Nephron progenitor cell (in vitro differentiated cells): ENCODE measurements around the gene ANKS6.

ENCODE experiments used
- DNase-seq: peaks from one replicate; pipeline ENCODE4 v3.0.0; 2021
- H3K27ac Mint-ChIP-seq: 2 replicates; pipeline ENCODE4 v1.8.0; 2021; ENCODE audit warnings: mild to moderate bottlenecking, moderate library complexity, mixed read lengths
- H3K27me3 Mint-ChIP-seq: 2 replicates; pipeline ENCODE4 v1.8.0; 2021; ENCODE audit warnings: mild to moderate bottlenecking, low read depth, mixed read lengths; ENCODE audit not compliant: poor library complexity
- H3K36me3 Mint-ChIP-seq: 2 replicates; pipeline ENCODE4 v1.8.0; 2021; ENCODE audit warnings: low read depth, mixed read lengths
- H3K4me1 Mint-ChIP-seq: 2 replicates; pipeline ENCODE4 v1.8.0; 2021; ENCODE audit warnings: mixed read lengths
- H3K4me3 Mint-ChIP-seq: 2 replicates; pipeline ENCODE4 v1.8.0; 2021; ENCODE audit warnings: mild to moderate bottlenecking, moderate library complexity, mixed read lengths
- H3K9me3 Mint-ChIP-seq: 2 replicates; pipeline ENCODE4 v1.8.0; 2021; ENCODE audit warnings: mild to moderate bottlenecking, moderate library complexity, mixed read lengths
- CTCF ChIP-seq: fragments of 200-600 bp; sonication (generic); IDR thresholded peaks from 2 replicates; pipeline ENCODE4 v1.5.0; 2021; ENCODE audit warnings: antibody characterized with exemption

Gene ANKS6

GRCh38 chr9:98728500-98728899, 67.9 kb downstream of the ANKS6 start:
- Mint-ChIP-seq H3K4me3 (no peak overlapping the region), H3K27me3 (peaks cover 24% of the 10 kb centered on the region), H3K27ac (no peak overlapping the region), H3K4me1 (peaks cover 7% of the 10 kb centered on the region), H3K9me3 (no peaks in the 10 kb centered on the region), H3K36me3 (no peaks in the 10 kb centered on the region)
- no peak for DNase-seq
- TF ChIP-seq CTCF = no peak

DNA sequence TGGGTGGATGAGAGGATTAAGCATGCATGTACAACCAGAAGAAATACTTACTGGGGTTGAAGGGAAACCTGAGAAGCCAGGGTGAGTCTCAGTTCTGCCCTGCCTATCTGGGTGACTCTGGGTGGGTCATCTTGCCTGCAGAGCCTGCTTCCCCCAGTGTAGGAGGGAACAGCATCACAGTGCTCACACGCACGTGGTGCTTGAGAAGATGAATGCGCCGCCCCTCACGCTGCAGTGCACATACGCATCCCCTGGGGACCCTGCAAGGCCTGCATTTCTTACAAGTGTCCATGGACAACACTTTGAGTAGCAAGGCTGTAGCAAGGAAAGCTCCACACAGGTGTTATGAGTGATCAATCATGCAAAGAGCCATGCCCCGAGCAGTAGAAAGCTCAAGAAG, 68.9 kb downstream of the ANKS6 start:
- Mint-ChIP-seq H3K27ac (no peak overlapping the region), H3K27me3 (peaks cover 24% of the 10 kb centered on the region), H3K36me3 (no peaks in the 10 kb centered on the region), H3K4me1 (peaks cover 7% of the 10 kb centered on the region), H3K9me3 (no peaks in the 10 kb centered on the region), H3K4me3 (no peak overlapping the region)
- TF ChIP-seq CTCF = no peak
- DNase-seq = no peak

DNA sequence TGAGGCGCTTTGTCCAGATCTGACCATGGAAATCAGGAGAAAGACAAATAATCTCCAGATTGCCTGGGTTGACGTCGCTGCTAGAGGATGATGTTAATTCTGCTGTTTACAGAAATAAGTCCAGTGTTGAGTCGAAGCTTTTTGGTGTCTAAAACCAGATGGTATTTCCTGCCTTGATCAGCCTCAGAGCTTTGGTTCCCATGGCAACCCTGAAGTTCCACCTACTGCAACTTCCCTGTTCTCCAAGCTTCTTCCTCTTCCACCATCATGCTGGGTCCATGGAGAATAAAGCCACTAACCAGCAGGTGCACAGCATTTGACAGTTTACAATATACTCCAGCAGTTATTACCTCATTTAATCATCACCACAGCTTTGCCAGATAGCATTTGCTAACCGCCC, 69.6 kb downstream of the ANKS6 start:
- no peak for DNase-seq
- Mint-ChIP-seq H3K9me3 (no peaks in the 10 kb centered on the region), H3K27me3 (peaks cover 29% of the 10 kb centered on the region), H3K27ac (no peak overlapping the region), H3K36me3 (no peaks in the 10 kb centered on the region), H3K4me1 (peaks cover 7% of the 10 kb centered on the region), H3K4me3 (no peak overlapping the region)
- TF ChIP-seq CTCF = no peak

DNA sequence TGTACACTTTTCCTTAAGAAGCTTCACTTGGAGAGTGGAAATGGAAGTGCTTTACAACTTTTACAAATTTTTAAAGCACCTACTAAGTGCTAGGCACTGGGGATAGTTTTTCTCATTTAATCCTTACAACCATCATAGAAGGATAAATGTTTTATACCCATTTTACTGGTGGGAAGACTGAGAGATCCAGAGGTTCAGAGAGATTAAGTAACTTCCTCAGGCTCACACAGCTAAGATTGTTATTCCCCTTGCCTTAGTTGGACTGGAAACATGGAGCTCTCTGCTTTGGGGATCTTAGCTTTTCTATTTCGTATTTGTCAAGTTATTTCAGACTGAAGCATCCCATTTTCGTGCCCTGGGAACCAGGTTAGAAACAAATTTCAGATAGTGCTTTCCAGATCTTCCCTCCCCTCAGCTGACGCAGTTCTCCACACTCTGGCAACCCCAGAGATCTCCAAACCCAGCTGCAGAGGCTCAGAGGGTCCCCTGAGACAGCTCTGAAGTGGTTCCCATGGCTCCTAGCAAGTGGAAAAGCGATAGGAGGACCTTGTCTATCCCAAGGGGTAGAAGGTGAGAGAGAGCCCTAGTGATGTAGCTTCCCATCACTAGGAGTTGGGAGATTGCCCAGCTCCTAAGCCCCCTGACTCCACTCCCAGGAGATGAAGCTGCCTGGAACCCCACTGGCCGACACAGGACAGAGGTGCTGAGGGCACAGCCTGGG, 71.4 kb downstream of the ANKS6 start:
- Mint-ChIP-seq H3K4me3 (no peak overlapping the region), H3K36me3 (no peaks in the 10 kb centered on the region), H3K27me3 (peaks cover 33% of the 10 kb centered on the region), H3K27ac (no peak overlapping the region), H3K4me1 (peaks cover 7% of the 10 kb centered on the region), H3K9me3 (no peaks in the 10 kb centered on the region)
- no peak for TF ChIP-seq CTCF
- no peak for DNase-seq

GRCh38 chr9:98721643-98722042, 74.7 kb downstream of the ANKS6 start:
- Mint-ChIP-seq H3K27me3 (peaks cover 48% of the 10 kb centered on the region), H3K4me3 (no peak overlapping the region), H3K9me3 (no peaks in the 10 kb centered on the region), H3K36me3 (no peaks in the 10 kb centered on the region), H3K27ac (no peak overlapping the region), H3K4me1 (no peaks in the 10 kb centered on the region)
- DNase-seq = no peak
- no peak for TF ChIP-seq CTCF

GRCh38 chr9:98720402-98720801, 76.0 kb downstream of the ANKS6 start:
- Mint-ChIP-seq H3K4me1 (no peaks in the 10 kb centered on the region), H3K27me3 (peaks cover 56% of the 10 kb centered on the region), H3K36me3 (no peaks in the 10 kb centered on the region), H3K4me3 (no peak overlapping the region), H3K9me3 (no peaks in the 10 kb centered on the region), H3K27ac (no peak overlapping the region)
- no peak for TF ChIP-seq CTCF
- DNase-seq = no peak
